ENCODE results near the gene TP63.
"Not testable (repeated sequence)": the region's sequence is repeated elsewhere in the genome, so short reads cannot be mapped to it uniquely, and the experiment has no call there.

Gene TP63

DNA sequence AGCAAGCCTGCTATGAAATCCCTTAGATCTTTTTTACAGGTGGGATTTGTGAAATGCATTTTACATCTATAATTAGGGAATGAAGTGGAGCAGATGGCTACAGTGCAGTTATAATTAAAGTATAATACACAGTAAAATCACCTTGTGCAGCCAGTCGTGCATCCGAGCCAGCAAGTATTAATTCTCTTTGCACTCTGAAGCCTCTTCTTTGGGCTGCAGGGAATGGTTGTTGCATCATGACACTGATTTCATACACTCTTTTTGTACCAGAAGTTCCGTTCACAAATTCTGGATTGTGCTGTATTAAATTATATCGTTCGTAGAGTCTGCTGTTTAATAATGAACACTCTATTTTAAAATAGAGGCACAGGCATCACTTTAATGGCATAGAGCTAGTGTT, 28.7 kb upstream of the TP63 start:
- TF ChIP-seq, protein P1, sequence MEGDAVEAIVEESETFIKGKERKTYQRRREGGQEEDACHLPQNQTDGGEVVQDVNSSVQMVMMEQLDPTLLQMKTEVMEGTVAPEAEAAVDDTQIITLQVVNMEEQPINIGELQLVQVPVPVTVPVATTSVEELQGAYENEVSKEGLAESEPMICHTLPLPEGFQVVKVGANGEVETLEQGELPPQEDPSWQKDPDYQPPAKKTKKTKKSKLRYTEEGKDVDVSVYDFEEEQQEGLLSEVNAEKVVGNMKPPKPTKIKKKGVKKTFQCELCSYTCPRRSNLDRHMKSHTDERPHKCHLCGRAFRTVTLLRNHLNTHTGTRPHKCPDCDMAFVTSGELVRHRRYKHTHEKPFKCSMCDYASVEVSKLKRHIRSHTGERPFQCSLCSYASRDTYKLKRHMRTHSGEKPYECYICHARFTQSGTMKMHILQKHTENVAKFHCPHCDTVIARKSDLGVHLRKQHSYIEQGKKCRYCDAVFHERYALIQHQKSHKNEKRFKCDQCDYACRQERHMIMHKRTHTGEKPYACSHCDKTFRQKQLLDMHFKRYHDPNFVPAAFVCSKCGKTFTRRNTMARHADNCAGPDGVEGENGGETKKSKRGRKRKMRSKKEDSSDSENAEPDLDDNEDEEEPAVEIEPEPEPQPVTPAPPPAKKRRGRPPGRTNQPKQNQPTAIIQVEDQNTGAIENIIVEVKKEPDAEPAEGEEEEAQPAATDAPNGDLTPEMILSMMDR (IDR thresholded peaks at IDR 0.05): no peak
- TF ChIP-seq ZFX (IDR thresholded peaks at IDR 0.05; ENCODE audit: borderline replicate concordance): no peak
- no peak overlapping the region for H3K27ac ChIP-seq

DNA sequence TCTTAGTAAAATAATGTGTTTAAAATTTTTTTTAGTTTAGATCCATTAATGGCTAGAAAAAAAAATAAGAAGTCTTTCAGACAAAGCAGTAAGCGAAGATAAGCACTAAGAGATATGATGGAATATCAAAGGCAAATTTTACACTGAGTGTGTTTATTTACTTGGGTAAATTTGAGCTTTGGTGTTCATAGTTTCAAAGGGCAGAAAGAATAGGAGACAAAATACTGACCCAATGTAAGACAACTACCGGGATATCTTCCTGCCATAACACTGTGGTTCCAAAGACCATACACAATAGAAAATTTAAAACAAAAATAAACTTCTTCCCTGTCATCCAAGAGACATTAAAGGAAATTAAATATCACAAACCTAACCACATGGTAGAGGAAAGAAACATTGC, 25.5 kb upstream of the TP63 start:
- no peak for TF ChIP-seq ZFX (IDR thresholded peaks at IDR 0.05; ENCODE audit: borderline replicate concordance)
- TF ChIP-seq, protein P1 (IDR thresholded peaks at IDR 0.05): no peak
- no peak overlapping the region for H3K27ac ChIP-seq

GRCh38 chr3:189606774-189607173, 24.4 kb upstream of the TP63 start:
- TF ChIP-seq, protein P1 (IDR thresholded peaks at IDR 0.05): no peak
- no peak for TF ChIP-seq ZFX (IDR thresholded peaks at IDR 0.05; ENCODE audit: borderline replicate concordance)
- H3K27ac ChIP-seq: no peak overlapping the region

- H3K27ac ChIP-seq: not testable (repeated sequence)
Measured at GRCh38 chr3:189612641-189613040, 18.5 kb upstream of the TP63 start.

GRCh38 chr3:189613122-189613521, 18.1 kb upstream of the TP63 start:
- no peak for TF ChIP-seq ZFX (IDR thresholded peaks at IDR 0.05; ENCODE audit: borderline replicate concordance)
- H3K27ac ChIP-seq: no peak overlapping the region

- no peak overlapping the region for H3K27ac ChIP-seq
- no peak for TF ChIP-seq ZFX (IDR thresholded peaks at IDR 0.05; ENCODE audit: borderline replicate concordance)
- TF ChIP-seq, protein P1 (IDR thresholded peaks at IDR 0.05): no peak
Measured at GRCh38 chr3:189621948-189622603, 9.1 kb upstream of the TP63 start.

- H3K27ac ChIP-seq: no peak overlapping the region
- TF ChIP-seq, protein P1 (IDR thresholded peaks at IDR 0.05): no peak
- TF ChIP-seq ZFX (IDR thresholded peaks at IDR 0.05; ENCODE audit: borderline replicate concordance): no peak
Measured at GRCh38 chr3:189622629-189623028, 8.6 kb upstream of the TP63 start.

DNA sequence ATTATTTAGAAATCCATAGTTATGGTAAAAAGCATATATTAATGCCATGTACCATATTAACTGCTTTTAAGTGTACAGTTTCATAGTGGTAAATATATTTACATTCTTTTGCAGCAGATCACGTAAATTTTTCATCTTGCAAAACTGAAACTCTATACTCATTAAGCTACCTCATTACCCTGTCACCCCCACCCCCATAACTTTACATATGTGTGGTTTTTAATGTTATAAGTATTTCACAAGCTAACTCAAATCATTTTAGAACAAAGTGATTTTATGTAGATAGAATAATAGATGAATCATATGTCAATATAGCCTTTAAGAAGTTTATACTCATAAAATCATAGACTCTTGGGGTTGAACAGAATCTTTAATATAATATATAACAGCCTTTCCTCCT, 7.1 kb upstream of the TP63 start:
- H3K27ac ChIP-seq: no peak overlapping the region
- TF ChIP-seq, protein P1 (IDR thresholded peaks at IDR 0.05): no peak
- TF ChIP-seq ZFX (IDR thresholded peaks at IDR 0.05; ENCODE audit: borderline replicate concordance): no peak
